Stimulated activated CD4-positive, alpha-beta T cell treated with anti-CD3 and anti-CD28 coated beads, TNF-alpha, amount 100 ng/mL, for 24 hours (primary cell): ENCODE data around the gene JPH4.

Source experiments
- DNase-seq, 3 experiments: peaks; one replicate each; pipeline ENCODE4 v3.0.0-alpha.2; 2020; ENCODE audit warnings: low read depth in 3 of 3

Gene JPH4

DNA sequence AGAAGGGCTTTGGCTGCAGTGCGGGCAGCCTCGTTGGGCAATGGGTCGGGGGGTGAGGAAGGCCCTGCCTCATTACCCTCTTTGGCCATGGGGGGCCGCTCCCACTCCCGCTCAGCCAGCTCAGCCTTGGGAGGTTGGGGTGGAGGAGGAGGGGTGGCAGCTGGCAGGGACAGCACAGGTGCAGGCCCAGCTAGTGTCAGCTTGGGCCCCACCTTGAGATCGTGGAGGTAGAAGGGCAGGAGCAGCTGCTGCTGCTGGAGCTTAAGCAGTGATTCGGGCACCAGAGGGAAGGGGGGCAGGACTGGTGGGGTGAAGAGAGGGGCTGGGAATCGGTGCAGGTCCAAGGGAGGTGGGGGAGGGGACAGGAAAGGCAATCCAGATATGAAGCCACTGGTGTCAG lies 53.0 kb downstream of the JPH4 start:
- DNase-seq = no peak

DNA sequence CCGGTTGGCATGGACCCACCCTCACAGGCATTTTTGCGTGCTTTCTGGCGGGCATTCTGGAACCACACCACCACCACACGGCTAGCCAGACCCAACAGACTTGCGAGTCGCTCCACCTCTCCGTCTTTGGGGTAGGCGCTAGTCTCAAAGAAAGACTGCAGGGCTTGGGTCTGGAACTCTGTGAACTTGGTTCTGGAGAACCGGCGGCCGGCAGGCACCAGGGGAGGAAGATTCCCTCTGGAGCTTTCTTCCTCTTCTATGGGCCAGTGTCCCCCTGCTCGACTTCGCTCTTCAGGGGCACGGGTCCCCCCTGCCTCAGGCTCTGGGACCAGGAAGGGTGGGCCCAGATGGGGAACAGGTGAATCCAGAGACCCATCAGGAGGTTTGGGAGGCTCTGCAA lies 53.6 kb downstream of the JPH4 start:
- DNase-seq = no peak

- no peak for DNase-seq
Measured at GRCh38 chr14:23523229-23524016, 55.2 kb downstream of the JPH4 start.

GRCh38 chr14:23522643-23523198 lies 55.9 kb downstream of the JPH4 start:
- no peak for DNase-seq

- no peak for DNase-seq
Measured at GRCh38 chr14:23521785-23522640, 56.6 kb downstream of the JPH4 start.

- no peak for DNase-seq
Measured at GRCh38 chr14:23520899-23521533, 57.6 kb downstream of the JPH4 start.

- DNase-seq = no peak
Measured at GRCh38 chr14:23518709-23519108, 59.9 kb downstream of the JPH4 start.
